ENCODE data around the gene LMF1. TPM values are rescaled to one million over a fixed set of nuclear protein-coding genes. Genes with fewer than 3 reads are reported as not detected.

Gene LMF1
- total and polyA plus RNA-seq, 9 of the 15 experiments (the other 6 are each of a cell fraction or from before 2014, with no cell fraction given) = 0.11 to 1.6 (median 0.55) TPM; not detected in 1

- POLR2A ChIA-PET = interaction anchor here (1.3 kb wide), 1 partner anchor 9 kb away, joined by 5 read pairs; no protein-coding TSS in a partner anchor
- Histone ChIP-seq H3K4me3 (no peak overlapping the region), H4K20me1 (replicated peaks; ENCODE audit: control insufficient read depth, insufficient read depth, low read length) (no peaks in the 10 kb centered on the region; the same call in 1 of the 2 replicates), H3K4me1 (replicated peaks in 1 of 2; ENCODE audit: control insufficient read depth in 2 of 2, insufficient read depth in 2 of 2, low read length in 2 of 2) (peaks cover 0 to 25% of the 10 kb centered on the region in 2 experiments; a peak in 1 of 5 replicates), H3K79me2 (ENCODE audit: control insufficient read depth, insufficient read depth, low read length) (no peaks in the 10 kb centered on the region), H2AFZ (ENCODE audit: low read depth, low read length) (no peak overlapping the region), H3K4me2 (ENCODE audit: insufficient read depth, low read length) (no peak overlapping the region), H3K27me3 (ENCODE audit: control insufficient read depth in 2 of 2, insufficient read depth in 2 of 2, low read length in 2 of 2) (peaks cover 4 to 27% of the 10 kb centered on the region in 2 experiments; a peak in 4 of 5 replicates), H3K27ac (ENCODE audit: extremely low read depth, low read depth, low read length) (no peak overlapping the region), H3K9me3 (replicated peaks; ENCODE audit: control insufficient read depth, insufficient read depth, low read depth, low read length) (no peaks in the 10 kb centered on the region), H3K9me1 (ENCODE audit: control insufficient read depth, insufficient read depth, low read length) (no peaks in the 10 kb centered on the region), H3K9ac (ENCODE audit: insufficient read depth in 1 of 2, low read depth in 2 of 2, low read length in 2 of 2) (no peak overlapping the region), H3K36me3 (ENCODE audit: control insufficient read depth, insufficient read depth, low read length) (no peaks in the 10 kb centered on the region)
- ATAC-seq (no peak), FAIRE-seq (no peak), DNase-seq (ENCODE audit: extremely low read depth in 1 of 4, low spot score in 3 of 4) (no peak)
- WGBS (ENCODE audit: insufficient coverage, low coverage, missing lambda C conversion rate) = 48% methylated on average over 20 of the region's 23 CpGs
- intact Hi-C loops (cut with micrococcal nuclease) (no loop called here), in situ Hi-C loops (cut with MboI) (no loop called here)
- CTCF ChIA-PET (ENCODE audit: low intra/inter-chr PET ratio) = no interaction called here
- BruUV-seq (replicated peaks) = no TSS peak
- TF ChIP-seq STAT6 (CRISPR knock-in tag; IDR thresholded peaks at IDR 0.05) (no peak), NFATC3 (IDR thresholded peaks at IDR 0.05) (no peak), KDM2B (CRISPR knock-in tag; IDR thresholded peaks at IDR 0.05) (no peak), ZNF586 (CRISPR knock-in tag; conservative IDR thresholded peaks at IDR 0.05) (no peak), THRAP3 (IDR thresholded peaks at IDR 0.05; ENCODE audit: borderline replicate concordance) (no peak)
Measured at GRCh38 chr16:962901-963814, 7.6 kb downstream of the LMF1 start.

Data from K562 (cell line).